Measurements from ENCODE around the gene COQ9. TPM values are rescaled to one million over a fixed set of nuclear protein-coding genes. Genes with fewer than 3 reads are reported as not detected.

The COQ9 gene
- total RNA-seq, 2 donors from 2014 or later = 56.4 to 68.6 TPM

DNA sequence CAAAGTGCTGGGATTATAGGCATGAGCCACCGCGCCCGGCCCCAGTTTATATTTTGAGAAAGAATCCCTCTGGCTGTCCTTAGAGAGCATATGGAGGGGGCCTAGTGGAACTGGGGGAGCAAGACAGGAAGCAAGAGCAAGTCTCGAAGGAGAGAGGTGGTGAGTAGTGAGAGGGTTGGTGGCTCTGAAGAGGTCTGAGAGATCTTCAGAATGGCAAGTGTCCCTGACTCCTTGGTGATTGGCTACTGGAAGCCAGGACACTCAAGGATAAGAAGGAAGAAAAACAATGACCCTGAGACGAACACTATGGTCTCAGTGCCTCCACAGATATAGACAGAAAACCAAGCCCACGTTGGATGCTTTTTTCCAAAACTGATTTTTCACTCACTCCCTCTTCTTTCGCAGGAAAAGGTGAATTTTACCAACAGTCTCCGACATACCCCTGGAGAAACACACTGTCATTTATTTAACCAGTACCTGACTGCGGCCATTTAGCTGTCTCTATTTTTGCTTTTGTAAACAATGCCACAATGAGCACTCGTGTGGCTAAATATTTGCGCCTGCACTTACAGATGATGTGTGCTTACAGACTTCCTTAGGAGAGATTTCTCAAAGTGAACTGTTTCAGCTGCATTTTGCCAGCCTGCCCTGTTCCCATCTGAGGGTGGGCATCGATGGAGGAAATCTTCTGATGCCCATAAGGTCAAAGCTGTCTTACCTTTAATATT, 54.9 kb downstream of the COQ9 start:
- intact Hi-C loops (cut with DNase I) = no loop called here
- Histone ChIP-seq H3K36me3 (no peaks in the 10 kb centered on the region), H3K9me3 (no peaks in the 10 kb centered on the region), H3K4me3 (no peak overlapping the region), H3K4me1 (replicated peaks) (no peaks in the 10 kb centered on the region), H3K27ac (no peak overlapping the region), H3K27me3 (replicated peaks; ENCODE audit: insufficient read depth) (no peaks in the 10 kb centered on the region)
- TF ChIP-seq POLR2A (IDR thresholded peaks at IDR 0.05) (no peak), POLR2AphosphoS5 (IDR thresholded peaks at IDR 0.05) (no peak)
- TF ChIP-seq, protein P1, sequence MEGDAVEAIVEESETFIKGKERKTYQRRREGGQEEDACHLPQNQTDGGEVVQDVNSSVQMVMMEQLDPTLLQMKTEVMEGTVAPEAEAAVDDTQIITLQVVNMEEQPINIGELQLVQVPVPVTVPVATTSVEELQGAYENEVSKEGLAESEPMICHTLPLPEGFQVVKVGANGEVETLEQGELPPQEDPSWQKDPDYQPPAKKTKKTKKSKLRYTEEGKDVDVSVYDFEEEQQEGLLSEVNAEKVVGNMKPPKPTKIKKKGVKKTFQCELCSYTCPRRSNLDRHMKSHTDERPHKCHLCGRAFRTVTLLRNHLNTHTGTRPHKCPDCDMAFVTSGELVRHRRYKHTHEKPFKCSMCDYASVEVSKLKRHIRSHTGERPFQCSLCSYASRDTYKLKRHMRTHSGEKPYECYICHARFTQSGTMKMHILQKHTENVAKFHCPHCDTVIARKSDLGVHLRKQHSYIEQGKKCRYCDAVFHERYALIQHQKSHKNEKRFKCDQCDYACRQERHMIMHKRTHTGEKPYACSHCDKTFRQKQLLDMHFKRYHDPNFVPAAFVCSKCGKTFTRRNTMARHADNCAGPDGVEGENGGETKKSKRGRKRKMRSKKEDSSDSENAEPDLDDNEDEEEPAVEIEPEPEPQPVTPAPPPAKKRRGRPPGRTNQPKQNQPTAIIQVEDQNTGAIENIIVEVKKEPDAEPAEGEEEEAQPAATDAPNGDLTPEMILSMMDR (IDR thresholded peaks at IDR 0.05) = no peak
- WGBS = 85% methylated on average over 12 of the region's 12 CpGs
- no peak for DNase-seq (ENCODE audit: low spot score)

DNA sequence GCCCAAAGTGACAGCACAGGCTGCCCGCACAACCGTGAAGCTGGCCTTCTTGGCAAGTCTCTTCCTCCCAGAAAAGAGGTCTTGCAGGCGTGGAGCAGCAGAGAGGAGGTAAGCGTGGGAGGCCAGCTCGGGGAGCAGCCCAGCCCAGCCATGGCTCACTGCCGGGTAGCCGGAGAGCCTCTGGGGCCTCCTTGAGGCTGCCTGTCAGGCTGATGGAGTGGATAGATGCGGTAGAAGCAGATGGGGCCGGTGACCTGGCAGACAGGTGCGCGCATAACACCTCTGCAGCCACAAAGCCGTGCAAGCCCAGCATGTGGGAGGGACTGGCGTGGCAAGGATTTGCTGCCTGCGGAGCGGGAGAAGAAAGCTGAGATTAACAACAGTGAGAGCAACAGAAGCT, 56.1 kb downstream of the COQ9 start:
- no peak overlapping the region for H3K27ac ChIP-seq
- 70% methylated on average over 14 of the region's 15 CpGs for WGBS
- intact Hi-C loops (cut with DNase I) = no loop called here
- no peaks in the 10 kb centered on the region for H3K36me3 ChIP-seq
- H3K9me3 ChIP-seq = no peaks in the 10 kb centered on the region
- no peaks in the 10 kb centered on the region for H3K27me3 ChIP-seq (replicated peaks; ENCODE audit: insufficient read depth)
- no peaks in the 10 kb centered on the region for H3K4me1 ChIP-seq (replicated peaks)
- H3K4me3 ChIP-seq = no peak overlapping the region
- no peak for DNase-seq (ENCODE audit: low spot score)
- no peak for TF ChIP-seq POLR2AphosphoS5 (IDR thresholded peaks at IDR 0.05)
- TF ChIP-seq POLR2A (IDR thresholded peaks at IDR 0.05) = no peak
- TF ChIP-seq, protein P1 (IDR thresholded peaks at IDR 0.05) = no peak

DNA sequence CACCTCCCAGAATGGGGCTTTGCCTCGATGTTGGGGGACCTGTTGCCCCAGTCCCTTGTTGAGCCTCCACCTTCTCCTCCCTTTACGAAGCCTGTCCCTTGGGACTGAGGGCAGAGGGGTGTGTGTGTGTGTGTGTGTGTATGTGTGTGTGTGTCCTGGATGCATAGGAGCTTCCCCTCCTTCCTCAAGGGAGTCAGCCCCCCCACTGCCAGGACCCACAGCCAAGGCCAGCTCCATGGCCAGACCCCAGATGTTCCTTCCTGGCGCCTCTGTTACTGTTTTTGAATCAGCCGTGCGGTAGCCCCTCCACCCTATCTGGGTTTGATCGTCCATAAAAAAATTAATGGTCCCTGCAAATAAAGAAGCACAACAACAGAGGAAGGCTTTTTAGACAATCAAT, 56.7 kb downstream of the COQ9 start:
- no peak overlapping the region for H3K27ac ChIP-seq
- no peaks in the 10 kb centered on the region for H3K27me3 ChIP-seq (replicated peaks; ENCODE audit: insufficient read depth)
- intact Hi-C loops (cut with DNase I) = no loop called here
- no peak overlapping the region for H3K4me3 ChIP-seq
- no peak for DNase-seq (ENCODE audit: low spot score)
- 19% methylated on average over 5 of the region's 6 CpGs for WGBS
- H3K9me3 ChIP-seq = no peaks in the 10 kb centered on the region
- H3K4me1 ChIP-seq (replicated peaks) = no peaks in the 10 kb centered on the region
- H3K36me3 ChIP-seq = no peaks in the 10 kb centered on the region
- TF ChIP-seq POLR2A (IDR thresholded peaks at IDR 0.05) (no peak), POLR2AphosphoS5 (IDR thresholded peaks at IDR 0.05) (no peak)
- TF ChIP-seq, protein P1 (IDR thresholded peaks at IDR 0.05) = no peak

DNA sequence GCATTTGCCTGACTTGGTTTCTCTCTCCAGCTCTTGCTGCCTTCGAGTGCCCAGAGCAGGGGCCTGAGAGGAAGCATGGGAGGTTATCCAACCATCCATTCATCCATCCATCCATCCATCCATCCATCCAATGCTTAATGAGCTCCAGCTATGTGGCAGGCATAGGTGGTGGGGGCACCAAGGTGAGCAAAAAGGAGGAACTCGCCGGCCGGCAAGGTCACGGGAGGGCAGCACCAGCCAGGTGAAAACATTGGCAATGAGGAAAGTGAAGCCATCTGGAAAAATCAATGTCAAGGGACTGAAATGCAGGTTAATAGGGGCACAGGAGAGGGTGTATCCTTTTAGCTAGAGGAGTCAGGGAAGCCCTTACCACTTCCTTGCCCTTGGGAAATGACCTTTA, 57.2 kb downstream of the COQ9 start:
- Histone ChIP-seq H3K4me1 (replicated peaks) (no peaks in the 10 kb centered on the region), H3K4me3 (no peak overlapping the region), H3K27me3 (replicated peaks; ENCODE audit: insufficient read depth) (no peaks in the 10 kb centered on the region), H3K9me3 (no peaks in the 10 kb centered on the region), H3K36me3 (no peaks in the 10 kb centered on the region), H3K27ac (no peak overlapping the region)
- WGBS = 77% methylated on average over 5 of the region's 5 CpGs
- no peak for DNase-seq (ENCODE audit: low spot score)
- TF ChIP-seq POLR2AphosphoS5 (IDR thresholded peaks at IDR 0.05) = no peak
- TF ChIP-seq POLR2A (IDR thresholded peaks at IDR 0.05) = no peak
- TF ChIP-seq, protein P1 (IDR thresholded peaks at IDR 0.05) = no peak
- intact Hi-C loops (cut with DNase I) = no loop called here

DNA sequence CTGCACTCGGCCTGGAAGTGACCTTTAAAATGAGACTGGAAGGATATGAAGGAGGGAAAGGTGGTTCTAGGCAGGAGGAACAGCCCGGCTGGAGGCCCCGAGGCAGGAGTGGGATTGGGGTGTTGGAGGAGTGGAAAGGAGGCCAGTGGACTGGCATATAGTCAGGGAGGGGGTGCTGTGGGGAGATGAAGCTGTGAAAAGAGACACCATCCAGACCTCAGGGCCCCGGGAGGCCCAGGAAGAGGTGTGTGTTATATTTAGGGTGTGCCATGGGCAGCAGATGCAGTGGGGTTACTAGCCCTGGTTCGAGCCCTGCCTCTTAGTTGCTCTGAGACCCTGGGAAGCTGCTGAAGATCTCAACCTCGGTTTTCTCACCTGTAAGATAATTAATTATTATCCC, 57.9 kb downstream of the COQ9 start:
- H3K27me3 ChIP-seq (replicated peaks; ENCODE audit: insufficient read depth) = no peaks in the 10 kb centered on the region
- intact Hi-C loops (cut with DNase I) = no loop called here
- H3K9me3 ChIP-seq = no peaks in the 10 kb centered on the region
- 88% methylated on average over 6 of the region's 6 CpGs for WGBS
- H3K36me3 ChIP-seq = no peaks in the 10 kb centered on the region
- no peak overlapping the region for H3K4me3 ChIP-seq
- H3K27ac ChIP-seq = no peak overlapping the region
- no peak for DNase-seq (ENCODE audit: low spot score)
- no peaks in the 10 kb centered on the region for H3K4me1 ChIP-seq (replicated peaks)
- TF ChIP-seq POLR2A (IDR thresholded peaks at IDR 0.05) (no peak), POLR2AphosphoS5 (IDR thresholded peaks at IDR 0.05) (no peak)
- TF ChIP-seq, protein P1 (IDR thresholded peaks at IDR 0.05) = no peak
